ENCODE measurements around the gene ADGRA1. TPM values are rescaled to one million over a fixed set of nuclear protein-coding genes. Genes with fewer than 3 reads are reported as not detected.

The ADGRA1 gene
- polyA plus RNA-seq, 3 donors = not detected

GRCh38 chr10:133104068-133104962, 16.6 kb downstream of the ADGRA1 start:
- no peak for TF ChIP-seq CTCF (IDR thresholded peaks at IDR 0.05)
- H3K79me2 ChIP-seq (ENCODE audit: insufficient read depth, low read length) = no peaks in the 10 kb centered on the region
- no peak overlapping the region for H3K9ac ChIP-seq (ENCODE audit: insufficient read depth, low read length, poor library complexity, severe bottlenecking)
- no peaks in the 10 kb centered on the region for H3K36me3 ChIP-seq (replicated peaks in 1 of 2; ENCODE audit: control insufficient read depth in 1 of 2, insufficient read depth in 2 of 2, low read length in 2 of 2)
- H3K9me3 ChIP-seq (replicated peaks in 1 of 2; ENCODE audit: control insufficient read depth in 1 of 2, insufficient read depth in 1 of 2, low read length in 2 of 2) = peaks cover 28% of the 10 kb centered on the region in 2 donors
- Mint-ChIP-seq H3K9me3 (peaks cover 20 to 34% (median 26%) of the 10 kb centered on the region in 7 donors), H3K36me3 (no peaks in the 10 kb centered on the region), H3K4me1 (no peaks in the 10 kb centered on the region), H3K27ac (no peak overlapping the region), H3K27me3 (ENCODE audit: low read depth in 3 of 3) (peaks cover 14 to 37% (median 25%) of the 10 kb centered on the region in 3 donors), H3K4me3 (no peak overlapping the region)
- H4K20me1 ChIP-seq (ENCODE audit: insufficient read depth, low read length) = no peaks in the 10 kb centered on the region
- peaks cover 0 to 8% of the 10 kb centered on the region in 2 donors for H3K27me3 ChIP-seq (ENCODE audit: control insufficient read depth in 2 of 2, insufficient read depth in 2 of 2, low read length in 2 of 2)
- H2AFZ ChIP-seq (ENCODE audit: insufficient read depth, low read depth, low read length, poor library complexity, severe bottlenecking) = no peak overlapping the region
- DNase-seq = no peak
- H3K4me1 ChIP-seq (ENCODE audit: control insufficient read depth in 1 of 2, insufficient read depth in 2 of 2, low read length in 2 of 2) = no peaks in the 10 kb centered on the region
- H3K27ac ChIP-seq (ENCODE audit: low read depth in 1 of 2, low read length in 2 of 2) = no peak overlapping the region
- H3K4me2 ChIP-seq (replicated peaks; ENCODE audit: extremely low read depth, low read length, poor library complexity, severe bottlenecking) = no peak overlapping the region
- H3K4me3 ChIP-seq (replicated peaks in 1 of 3; ENCODE audit: low read depth in 2 of 3, low read length in 3 of 3) = no peak overlapping the region
- intact Hi-C loops (cut with micrococcal nuclease) = no loop called here
- WGBS (ENCODE audit: insufficient coverage) = 32% methylated on average over 33 of the region's 40 CpGs

GRCh38 chr10:133104963-133105640, 17.4 kb downstream of the ADGRA1 start:
- peaks cover 22 to 39% (median 30%) of the 10 kb centered on the region in 7 donors for H3K9me3 Mint-ChIP-seq
- Histone ChIP-seq H2AFZ (ENCODE audit: insufficient read depth, low read depth, low read length, poor library complexity, severe bottlenecking) (no peak overlapping the region), H3K9ac (ENCODE audit: insufficient read depth, low read length, poor library complexity, severe bottlenecking) (no peak overlapping the region), H3K27ac (ENCODE audit: low read depth in 1 of 2, low read length in 2 of 2) (no peak overlapping the region), H3K27me3 (ENCODE audit: control insufficient read depth in 2 of 2, insufficient read depth in 2 of 2, low read length in 2 of 2) (peaks cover 0 to 8% of the 10 kb centered on the region in 2 donors), H3K4me3 (replicated peaks in 1 of 3; ENCODE audit: low read depth in 2 of 3, low read length in 3 of 3) (no peak overlapping the region), H3K4me1 (ENCODE audit: control insufficient read depth in 1 of 2, insufficient read depth in 2 of 2, low read length in 2 of 2) (no peaks in the 10 kb centered on the region), H3K79me2 (ENCODE audit: insufficient read depth, low read length) (no peaks in the 10 kb centered on the region), H3K4me2 (replicated peaks; ENCODE audit: extremely low read depth, low read length, poor library complexity, severe bottlenecking) (no peak overlapping the region), H3K36me3 (replicated peaks in 1 of 2; ENCODE audit: control insufficient read depth in 1 of 2, insufficient read depth in 2 of 2, low read length in 2 of 2) (no peaks in the 10 kb centered on the region), H3K9me3 (replicated peaks in 1 of 2; ENCODE audit: control insufficient read depth in 1 of 2, insufficient read depth in 1 of 2, low read length in 2 of 2) (peaks cover 29 to 34% of the 10 kb centered on the region in 2 donors), H4K20me1 (ENCODE audit: insufficient read depth, low read length) (no peaks in the 10 kb centered on the region)
- 92% methylated on average over 23 of the region's 30 CpGs for WGBS (ENCODE audit: insufficient coverage)
- intact Hi-C loops (cut with micrococcal nuclease) = no loop called here
- H3K4me1 Mint-ChIP-seq = no peaks in the 10 kb centered on the region
- TF ChIP-seq CTCF (IDR thresholded peaks at IDR 0.05) = no peak
- DNase-seq = no peak
- peaks cover 15 to 35% (median 22%) of the 10 kb centered on the region in 3 donors for H3K27me3 Mint-ChIP-seq (ENCODE audit: low read depth in 3 of 3)
- H3K4me3 Mint-ChIP-seq = no peak overlapping the region
- no peaks in the 10 kb centered on the region for H3K36me3 Mint-ChIP-seq
- H3K27ac Mint-ChIP-seq = no peak overlapping the region

Data from CD14-positive monocyte (primary cell).